ENCODE data around the gene AK5.

GRCh38 chr1:77524038-77524437 is 242.2 kb downstream of the AK5 start:
- TF ChIP-seq CTCF (IDR thresholded peaks at IDR 0.05) (no peak), POLR2A (IDR thresholded peaks at IDR 0.05) (no peak), POLR2AphosphoS5 (IDR thresholded peaks at IDR 0.05) (no peak)

Data from transverse colon (tissue), 4 donors.